GM18526 (cell line): ENCODE measurements around the gene KSR1.

Experiments
- POLR2A ChIP-seq: IDR thresholded peaks from 3 replicates; pipeline ENCODE4 v1.6.1; 2011; ENCODE audit not compliant: insufficient read length; ENCODE audit errors: extremely low read depth

The KSR1 gene

DNA sequence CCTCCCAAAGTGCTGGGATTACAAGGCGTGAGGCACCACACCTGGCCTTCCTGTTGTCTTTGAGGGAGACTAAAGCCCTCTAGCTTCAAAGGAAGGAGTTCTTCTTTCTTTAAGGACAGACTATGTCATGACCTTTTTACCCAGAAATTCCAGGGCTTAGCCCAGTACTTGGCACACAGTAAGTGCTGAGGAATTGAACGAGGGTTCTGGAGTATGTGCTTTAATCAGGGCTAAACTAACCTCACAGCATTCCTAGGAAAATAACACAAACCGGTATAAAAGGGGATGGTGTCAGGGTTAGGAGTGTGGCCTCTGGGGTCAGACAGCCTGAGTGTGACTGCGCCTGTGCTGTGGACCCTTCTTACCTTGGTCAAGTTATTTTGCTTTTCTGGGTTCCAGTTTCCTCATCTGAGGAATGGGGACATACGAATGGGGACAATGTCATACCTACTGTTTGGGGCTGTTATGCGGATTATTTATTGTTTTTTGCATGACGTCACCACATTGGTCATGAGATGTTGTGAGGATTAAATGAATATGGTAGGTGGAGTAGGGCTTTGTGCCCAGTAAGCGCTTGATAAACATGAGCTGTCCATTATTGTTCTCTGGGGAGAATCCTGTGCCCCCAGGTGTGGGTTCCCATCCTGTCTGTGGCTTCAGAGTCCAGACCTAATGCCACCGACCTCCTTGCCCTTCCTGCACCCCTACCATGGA, 21.9 kb downstream of the KSR1 start:
- no peak for TF ChIP-seq POLR2A

DNA sequence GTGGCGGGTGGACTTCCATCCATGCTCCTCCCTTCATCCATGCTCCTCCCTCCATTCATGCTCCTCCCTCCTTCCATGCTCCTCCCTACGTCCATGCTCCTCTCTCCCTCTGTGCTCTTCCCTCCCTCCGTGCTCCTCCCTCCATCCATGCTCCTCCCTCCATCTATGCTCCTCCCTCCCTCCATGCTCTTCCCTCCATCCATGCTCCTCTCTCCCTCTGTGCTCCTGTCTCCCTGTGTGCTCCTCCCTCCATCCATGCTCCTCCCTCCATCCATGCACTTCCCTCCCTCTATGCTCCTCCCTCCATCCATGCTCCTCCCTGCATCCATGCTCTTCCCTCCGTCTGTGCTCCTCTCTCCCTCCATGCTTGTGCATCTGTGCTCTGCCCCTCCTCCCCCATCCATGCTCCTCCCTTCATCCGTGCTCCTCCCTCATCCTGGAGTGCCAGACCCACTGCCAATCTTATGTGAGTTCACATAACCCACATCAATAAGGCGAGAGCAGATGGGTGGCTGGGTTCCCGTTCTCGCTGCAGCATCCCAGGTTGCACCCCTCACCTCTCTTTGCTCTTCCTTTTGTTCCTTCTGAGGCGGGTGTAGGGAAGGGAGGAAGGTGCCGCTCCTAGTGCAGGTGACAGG, 22.8 kb downstream of the KSR1 start:
- no peak for TF ChIP-seq POLR2A

DNA sequence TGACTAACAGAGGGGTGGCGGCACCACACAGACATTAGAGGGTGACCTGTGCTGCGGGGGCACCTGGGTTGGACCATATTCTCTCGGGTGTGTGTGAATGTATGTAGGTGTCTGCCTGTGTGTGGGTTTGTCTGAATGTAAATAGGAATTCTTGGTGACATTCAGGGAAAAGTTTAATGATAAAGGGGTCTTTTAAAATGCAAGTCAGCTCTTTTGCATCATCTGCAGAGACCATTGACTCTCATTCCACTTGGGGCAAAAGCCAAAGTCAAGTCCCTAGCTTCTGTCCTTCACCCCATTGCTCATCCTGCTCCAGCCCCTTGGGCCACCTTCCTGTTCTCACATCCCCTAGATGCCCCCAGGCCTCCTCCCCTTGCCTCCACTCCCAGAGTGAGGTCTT, 23.6 kb downstream of the KSR1 start:
- no peak for TF ChIP-seq POLR2A

DNA sequence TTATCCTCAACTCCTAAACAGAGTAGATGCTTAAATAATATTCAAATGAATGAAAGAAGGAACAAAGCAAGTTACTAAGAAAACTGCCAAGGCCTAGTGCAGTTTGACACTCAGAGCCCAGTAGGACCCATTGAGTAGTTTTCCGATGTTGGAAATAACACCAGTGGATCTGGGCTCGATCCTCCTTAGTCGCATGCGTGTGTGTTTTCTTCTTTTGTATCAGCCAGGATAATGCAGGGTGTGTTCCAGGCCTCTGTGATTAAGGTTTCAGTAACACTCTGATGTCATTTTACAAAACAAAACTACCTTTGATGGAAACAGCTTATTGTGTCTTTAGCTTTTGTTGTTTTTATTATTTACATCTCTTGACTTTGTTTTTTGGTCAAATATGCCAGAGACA, 24.5 kb downstream of the KSR1 start:
- no peak for TF ChIP-seq POLR2A

DNA sequence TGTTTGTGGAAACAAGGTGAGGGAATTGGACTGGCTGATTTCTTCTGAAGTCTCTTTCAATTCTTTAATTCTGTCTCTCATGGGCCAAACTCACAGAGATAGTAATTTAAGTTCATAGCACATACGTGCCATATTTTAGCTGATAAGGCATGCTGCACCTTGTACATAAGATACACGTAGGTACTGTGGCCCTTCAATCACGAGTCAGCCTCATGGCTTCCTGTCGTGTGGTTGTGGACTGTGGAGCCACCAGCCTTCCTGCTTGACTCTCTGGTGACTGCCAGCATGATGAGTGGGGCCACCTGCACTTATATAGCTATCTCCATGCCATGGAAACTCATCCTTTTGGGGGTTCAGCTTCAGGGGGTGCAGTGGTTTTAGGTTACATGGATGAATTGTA, 25.1 kb downstream of the KSR1 start:
- no peak for TF ChIP-seq POLR2A

DNA sequence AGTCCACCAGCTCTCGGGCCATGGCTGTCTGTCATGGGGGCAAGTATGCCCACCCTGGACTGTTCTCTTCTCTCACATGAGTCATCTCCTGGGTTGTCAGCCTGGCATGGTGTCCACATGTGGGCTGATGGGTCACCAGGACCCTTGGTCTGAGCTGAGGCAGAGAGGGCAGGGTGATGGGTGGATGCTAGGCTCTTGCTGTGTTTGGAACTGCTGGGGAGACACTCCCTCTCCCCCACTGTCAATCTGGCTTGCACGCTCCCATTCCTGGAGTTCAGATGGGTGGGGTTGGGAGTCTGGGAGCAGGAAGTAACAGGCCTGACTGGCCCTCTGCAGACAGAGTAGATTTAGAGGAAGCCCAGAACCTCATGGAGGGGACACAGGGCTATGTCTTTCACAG, 28.9 kb downstream of the KSR1 start:
- TF ChIP-seq POLR2A, result no peak

DNA sequence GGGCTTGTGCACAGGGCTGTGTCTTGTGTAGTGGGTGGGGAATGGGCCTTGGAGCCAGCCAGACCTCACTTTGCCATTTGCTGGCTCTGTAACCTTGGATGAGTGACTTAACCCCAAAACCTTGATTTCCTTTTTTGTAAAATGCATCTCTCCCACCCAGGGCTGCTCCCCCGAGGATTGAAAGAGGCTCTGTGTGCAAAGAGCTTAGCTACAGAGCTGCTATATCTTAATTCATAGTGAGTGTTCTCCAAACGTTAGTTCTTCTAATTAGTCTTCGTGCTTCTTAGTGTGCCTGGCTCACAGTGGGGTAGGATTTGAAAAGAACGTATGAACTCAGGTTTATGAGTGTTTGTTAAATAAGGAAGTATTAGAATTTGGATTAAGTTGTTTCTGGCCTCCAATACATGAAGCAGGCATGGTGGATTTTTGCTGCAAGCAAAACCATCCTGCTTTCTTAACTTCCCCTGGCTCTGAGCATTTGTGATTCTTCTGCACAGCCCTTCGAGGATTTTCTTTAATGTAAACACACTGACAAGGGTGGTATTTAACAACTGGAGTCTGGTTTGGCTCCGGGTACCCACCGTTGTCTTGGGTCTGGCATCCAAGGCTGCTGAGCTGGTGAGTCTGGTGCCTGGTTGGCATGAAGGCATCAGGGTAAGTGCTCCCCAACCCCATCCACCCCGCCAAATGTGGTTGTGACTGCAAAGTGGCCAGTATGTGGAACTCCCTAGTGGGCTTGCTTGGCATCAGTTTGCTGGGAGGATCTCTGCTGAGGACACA, 29.7 kb downstream of the KSR1 start:
- no peak for TF ChIP-seq POLR2A

GRCh38 chr17:27486741-27487140, 30.5 kb downstream of the KSR1 start:
- TF ChIP-seq POLR2A, result no peak

DNA sequence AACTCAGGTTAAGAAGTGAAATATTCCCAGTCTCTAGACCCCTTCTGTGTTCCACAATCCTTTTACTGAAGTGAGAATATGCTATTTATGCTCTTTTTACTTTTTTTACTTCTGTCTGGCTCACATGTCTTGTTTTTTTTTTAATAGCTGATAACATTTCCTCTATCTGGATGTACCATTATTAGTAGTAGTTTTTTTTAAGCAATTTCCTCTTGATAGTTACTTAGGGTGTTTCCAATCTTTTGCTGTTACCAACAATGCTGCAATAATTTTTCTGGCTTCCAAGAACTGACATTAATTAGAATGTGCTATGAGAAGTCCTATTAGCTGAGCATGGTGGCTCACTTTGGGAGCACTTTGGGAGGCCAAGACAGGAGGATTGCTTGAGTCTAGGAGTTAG, 32.0 kb downstream of the KSR1 start:
- TF ChIP-seq POLR2A, result no peak

- no peak for TF ChIP-seq POLR2A
Measured at GRCh38 chr17:27489045-27489715, 32.9 kb downstream of the KSR1 start.

- no peak for TF ChIP-seq POLR2A
Measured at GRCh38 chr17:27490391-27490790, 34.1 kb downstream of the KSR1 start.

DNA sequence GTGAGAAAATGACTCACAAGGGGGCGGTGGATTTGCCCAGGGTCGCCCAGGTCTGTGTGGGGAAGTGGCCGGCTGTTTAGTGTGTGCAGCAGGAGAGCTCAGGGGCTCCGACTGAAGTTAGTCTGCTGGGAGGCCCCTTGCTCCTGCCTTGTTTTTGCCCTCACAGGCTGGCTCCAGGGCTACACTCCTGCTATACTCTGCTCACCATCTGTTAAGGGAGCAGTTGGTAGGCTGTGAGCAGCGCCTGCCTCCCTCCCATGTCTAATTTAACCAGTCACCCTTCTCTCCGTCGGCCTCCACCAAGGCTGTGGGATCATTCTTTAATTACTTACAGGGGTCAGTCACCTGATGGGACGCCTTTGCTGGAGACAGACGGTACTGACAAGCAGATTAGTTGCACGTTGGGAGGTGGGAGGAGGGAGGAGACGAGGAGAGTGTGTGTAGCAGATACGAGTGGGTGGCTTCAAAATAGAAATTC, 35.5 kb downstream of the KSR1 start:
- no peak for TF ChIP-seq POLR2A

DNA sequence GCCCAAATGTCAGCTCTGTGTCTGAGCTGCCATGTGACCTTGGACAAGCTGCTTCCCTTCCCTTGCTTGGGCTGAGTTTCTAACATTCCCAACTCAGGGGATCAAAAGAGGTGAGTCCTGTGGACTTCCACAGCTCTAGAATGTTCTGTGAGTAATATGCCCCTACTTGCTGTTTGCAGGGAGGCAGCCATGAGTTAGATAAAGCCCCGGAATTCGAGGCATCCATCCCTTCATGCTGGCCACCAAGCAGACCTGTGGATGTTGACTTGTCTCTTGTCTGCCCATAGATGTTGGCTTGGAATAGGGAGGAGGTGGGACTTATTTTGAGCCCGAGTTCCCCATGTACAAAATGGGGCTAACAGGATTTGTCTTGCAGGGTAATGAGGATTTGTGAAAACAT, 36.2 kb downstream of the KSR1 start:
- no peak for TF ChIP-seq POLR2A

GRCh38 chr17:27493088-27493487, 36.8 kb downstream of the KSR1 start:
- no peak for TF ChIP-seq POLR2A

GRCh38 chr17:27494192-27495091, 38.2 kb downstream of the KSR1 start:
- TF ChIP-seq POLR2A, result no peak

DNA sequence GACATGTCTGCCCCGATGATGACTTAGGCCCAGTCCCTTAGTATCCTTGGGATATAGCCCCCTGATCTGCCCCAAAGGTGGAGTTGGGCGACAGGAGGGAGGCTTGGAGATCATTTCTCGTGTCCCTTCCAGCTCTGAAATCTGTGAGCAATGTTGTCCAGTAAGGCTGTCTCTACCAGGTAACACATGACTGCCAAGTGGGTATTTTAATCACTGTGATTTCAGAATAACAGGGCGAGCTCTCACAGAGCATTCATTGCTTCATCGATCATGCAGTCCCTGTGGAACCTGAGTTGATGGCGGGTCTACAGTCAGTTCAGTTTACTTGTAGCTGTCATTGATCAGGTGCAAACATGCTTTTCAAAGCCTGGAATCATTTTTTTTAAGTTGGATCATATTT, 39.2 kb downstream of the KSR1 start:
- no peak for TF ChIP-seq POLR2A
